HEK293T (cell line): ENCODE measurements around the gene HELT.

Experiments
- CTCF ChIA-PET: fragments of 350-600 bp; formaldehyde crosslinking; extraction: SDS; loops from one replicate; lab custom pipeline; 2021; ENCODE audit warnings: antibody characterized with exemption, inconsistent platforms; lab: Yijun Ruan, JAX
- POLR2A ChIA-PET: fragments of 350-600 bp; formaldehyde crosslinking; extraction: SDS; loops from one replicate; lab custom pipeline; 2020; ENCODE audit warnings: antibody characterized with exemption, inconsistent platforms; lab: Yijun Ruan, JAX
- DNase-seq: peaks from one replicate; pipeline ENCODE4 v3.0.0; 2012; ENCODE audit warnings: mixed read lengths; ENCODE audit errors: extremely low spot score
- ARNT ChIP-seq: fragments of 450-650 bp; IDR thresholded peaks from 2 replicates; pipeline ENCODE4 v1.6.1; 2017; ENCODE audit warnings: mild to moderate bottlenecking
- BHLHE40 ChIP-seq: fragments of 450-650 bp; IDR thresholded peaks from 2 replicates; pipeline ENCODE4 v1.6.1; 2016; ENCODE audit warnings: mild to moderate bottlenecking, moderate library complexity, borderline replicate concordance
- CTBP1 ChIP-seq: fragments of 450-650 bp; IDR thresholded peaks from 2 replicates; pipeline ENCODE4 v1.6.1; 2016; ENCODE audit warnings: borderline replicate concordance
- ELF4 ChIP-seq: fragments of 450-650 bp; IDR thresholded peaks from 2 replicates; pipeline ENCODE4 v1.6.1; 2017; ENCODE audit warnings: antibody characterized with exemption
- FOXA1 ChIP-seq: fragments of 450-650 bp; IDR thresholded peaks from 2 replicates; pipeline ENCODE4 v1.6.1; 2016; ENCODE audit warnings: mild to moderate bottlenecking
- FOXK2 ChIP-seq: fragments of 450-650 bp; IDR thresholded peaks from 2 replicates; pipeline ENCODE4 v1.6.1; 2016; ENCODE audit warnings: mild to moderate bottlenecking
- FOXM1 ChIP-seq: fragments of 450-650 bp; IDR thresholded peaks from 2 replicates; pipeline ENCODE4 v1.6.1; 2017; ENCODE audit warnings: mild to moderate bottlenecking, borderline replicate concordance
- HDGF ChIP-seq: fragments of 450-650 bp; IDR thresholded peaks from 2 replicates; pipeline ENCODE4 v1.6.1; 2017; ENCODE audit warnings: antibody characterized with exemption, borderline replicate concordance
- L3MBTL2 ChIP-seq: fragments of 450-650 bp; conservative IDR thresholded peaks from 2 replicates; pipeline ENCODE4 v1.6.1; 2016; ENCODE audit warnings: mild to moderate bottlenecking
- LEF1 ChIP-seq: fragments of 450-650 bp; IDR thresholded peaks from 2 replicates; pipeline ENCODE4 v1.6.1; 2017; ENCODE audit warnings: mild to moderate bottlenecking, borderline replicate concordance
- NFRKB ChIP-seq: fragments of 450-650 bp; IDR thresholded peaks from 2 replicates; pipeline ENCODE4 v1.6.1; 2016; ENCODE audit warnings: mild to moderate bottlenecking, moderate library complexity
- SP1 ChIP-seq: fragments of 450-650 bp; IDR thresholded peaks from 2 replicates; pipeline ENCODE4 v1.6.1; 2017
- SUZ12 ChIP-seq: fragments of 450-650 bp; IDR thresholded peaks from 2 replicates; pipeline ENCODE4 v1.6.1; 2016; ENCODE audit warnings: mild to moderate bottlenecking
- TARDBP ChIP-seq: fragments of 450-650 bp; IDR thresholded peaks from 2 replicates; pipeline ENCODE4 v1.6.1; 2016
- ZNF384 ChIP-seq: fragments of 450-650 bp; IDR thresholded peaks from 2 replicates; pipeline ENCODE4 v1.6.1; 2016
- TF ChIP-seq, protein P1 (sequence below): fragments of 450-650 bp; IDR thresholded peaks from 2 replicates; pipeline ENCODE4 v1.6.1; 2016

Gene HELT

DNA sequence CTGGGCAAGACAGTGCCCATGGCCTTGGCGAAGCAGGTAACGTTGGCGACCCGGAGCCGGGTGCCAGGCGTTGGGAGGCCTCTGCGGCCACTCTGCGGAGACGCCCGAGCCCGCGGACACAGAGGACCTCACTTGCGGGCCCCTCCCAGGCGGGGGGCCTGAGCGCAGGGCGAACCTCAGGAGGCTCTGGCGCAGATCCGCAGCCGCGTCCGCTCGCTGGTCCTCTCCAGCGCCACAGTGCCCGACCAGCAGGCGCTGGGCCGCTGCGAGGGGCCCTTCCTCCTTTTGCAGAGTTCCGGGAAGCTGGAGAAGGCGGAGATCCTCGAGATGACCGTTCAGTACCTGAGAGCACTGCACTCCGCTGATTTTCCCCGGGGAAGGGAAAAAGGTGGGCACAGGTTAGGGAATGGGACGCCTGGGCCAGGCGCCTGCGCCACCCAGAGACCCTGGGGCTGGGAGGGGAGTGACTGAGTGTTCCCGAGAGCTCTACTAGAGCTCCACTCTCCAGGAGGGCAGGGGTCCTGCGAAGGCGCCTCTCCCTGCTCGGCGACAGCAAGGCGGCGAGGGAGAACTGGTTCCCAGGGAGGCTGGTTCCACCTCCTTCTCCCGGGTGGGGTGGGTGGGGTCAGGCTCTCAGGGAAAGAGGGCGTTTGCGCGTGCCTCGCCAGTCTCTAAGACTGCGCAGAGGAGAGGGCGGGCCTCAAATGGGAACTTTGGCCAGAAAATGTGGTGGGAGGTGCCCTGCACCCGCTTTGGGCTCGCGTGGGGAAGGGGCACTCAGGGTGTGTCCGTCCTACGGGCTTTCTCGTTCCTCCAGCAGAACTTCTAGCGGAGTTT is 1.4 kb downstream of the HELT start:
- POLR2A ChIA-PET, result interaction anchor here (0.7 to 1.3 kb wide), 3 partner anchors 8 to 285 kb away, joined by 4 to 5 read pairs (median 4); partner anchors contain the start of genes CENPU and SLC25A4
- CTCF ChIA-PET, result interaction anchor here (0.6 kb wide), 1 partner anchor 226 kb away, joined by 3 read pairs; no protein-coding TSS in a partner anchor
- DNase-seq, result no peak
- no peak for TF ChIP-seq HDGF
- no peak for TF ChIP-seq SP1
- TF ChIP-seq BHLHE40, result no peak
- TF ChIP-seq ARNT, result no peak
- TF ChIP-seq SUZ12, result no peak
- TF ChIP-seq CTBP1, result no peak
- no peak for TF ChIP-seq L3MBTL2
- TF ChIP-seq FOXM1, result no peak
- TF ChIP-seq ELF4, result no peak
- TF ChIP-seq TARDBP, result no peak
- TF ChIP-seq, protein P1, sequence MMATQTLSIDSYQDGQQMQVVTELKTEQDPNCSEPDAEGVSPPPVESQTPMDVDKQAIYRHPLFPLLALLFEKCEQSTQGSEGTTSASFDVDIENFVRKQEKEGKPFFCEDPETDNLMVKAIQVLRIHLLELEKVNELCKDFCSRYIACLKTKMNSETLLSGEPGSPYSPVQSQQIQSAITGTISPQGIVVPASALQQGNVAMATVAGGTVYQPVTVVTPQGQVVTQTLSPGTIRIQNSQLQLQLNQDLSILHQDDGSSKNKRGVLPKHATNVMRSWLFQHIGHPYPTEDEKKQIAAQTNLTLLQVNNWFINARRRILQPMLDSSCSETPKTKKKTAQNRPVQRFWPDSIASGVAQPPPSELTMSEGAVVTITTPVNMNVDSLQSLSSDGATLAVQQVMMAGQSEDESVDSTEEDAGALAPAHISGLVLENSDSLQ, result no peak
- TF ChIP-seq ZNF384, result no peak
- TF ChIP-seq LEF1, result no peak
- TF ChIP-seq FOXK2, result no peak
- no peak for TF ChIP-seq FOXA1
- no peak for TF ChIP-seq NFRKB

GRCh38 chr4:185020293-185020808 is 2.1 kb downstream of the HELT start:
- ChIA-PET POLR2A (interaction anchor here (0.7 to 1.0 kb wide), 2 partner anchors 9 to 286 kb away, joined by 4 read pairs; partner anchors contain the start of gene CENPU), CTCF (interaction anchor here (0.6 kb wide), 1 partner anchor 227 kb away, joined by 3 read pairs; no protein-coding TSS in a partner anchor)
- DNase-seq, result no peak
- TF ChIP-seq NFRKB (no peak), CTBP1 (no peak), TARDBP (no peak), ELF4 (no peak), L3MBTL2 (peak; percentile 29; the same call in 1 of the 2 replicates)

GRCh38 chr4:185020863-185021761 is 2.8 kb downstream of the HELT start:
- CTCF ChIA-PET, result interaction anchor here (0.6 to 0.7 kb wide), 2 partner anchors 11 to 13 kb away, joined by 3 read pairs; no protein-coding TSS in a partner anchor
- no peak for DNase-seq
- POLR2A ChIA-PET, result interaction anchor here (1.4 kb wide), 1 partner anchor 113 kb away, joined by 3 read pairs; no protein-coding TSS in a partner anchor

GRCh38 chr4:185023471-185023870 is 5.2 kb downstream of the HELT start:
- CTCF ChIA-PET, result interaction anchor here (0.5 to 1.1 kb wide), 2 partner anchors 72 to 295 kb away, joined by 3 read pairs; no protein-coding TSS in a partner anchor
- no peak for DNase-seq
- TF ChIP-seq FOXA1 (no peak), TARDBP (no peak), FOXM1 (no peak), ARNT (no peak), ZNF384 (no peak), HDGF (no peak), LEF1 (no peak)
- POLR2A ChIA-PET, result interaction anchor here (1.1 to 1.9 kb wide), 2 partner anchors 9 to 289 kb away, joined by 3 to 4 read pairs; partner anchors contain the start of gene CENPU

More at GRCh38 chr4:185020863-185021761, 2.8 kb downstream of the HELT start:
- TF ChIP-seq BHLHE40, result no peak
- no peak for TF ChIP-seq TARDBP
- no peak for TF ChIP-seq CTBP1
- no peak for TF ChIP-seq SP1
- no peak for TF ChIP-seq ZNF384
- no peak for TF ChIP-seq NFRKB
- no peak for TF ChIP-seq FOXM1
- no peak for TF ChIP-seq ARNT
- TF ChIP-seq ELF4, result no peak
- TF ChIP-seq FOXA1, result no peak
- TF ChIP-seq, protein P1, result no peak
- no peak for TF ChIP-seq SUZ12
- no peak for TF ChIP-seq LEF1
- TF ChIP-seq FOXK2, result no peak
- TF ChIP-seq HDGF, result no peak
- TF ChIP-seq L3MBTL2, result no peak

DNA sequence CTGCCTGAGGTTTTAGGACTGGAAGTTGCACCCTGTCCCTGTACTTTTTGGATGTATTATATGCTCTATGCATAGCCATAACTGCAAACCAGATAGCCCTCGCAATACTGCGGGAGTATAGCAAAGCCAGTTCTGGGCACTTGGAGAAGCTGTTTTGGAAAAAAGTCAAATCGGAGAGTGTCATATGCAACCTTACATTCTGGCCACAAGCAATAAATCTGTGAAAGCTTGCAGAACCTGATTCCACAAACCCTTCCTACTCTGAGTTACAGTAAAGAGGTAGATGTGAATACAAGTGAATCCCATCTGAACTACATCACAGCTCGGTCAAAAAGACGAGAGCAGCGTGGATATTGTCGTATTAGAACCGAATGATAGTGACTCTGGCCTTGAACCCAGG is 10.3 kb downstream of the HELT start:
- TF ChIP-seq, protein P1, result no peak
- no peak for TF ChIP-seq NFRKB
- POLR2A ChIA-PET, result no interaction called here
- CTCF ChIA-PET, result no interaction called here
- DNase-seq, result no peak
